Left ventricle myocardium inferior (tissue), 1 donor: ENCODE data around the gene MYRIP. TPM values are rescaled to one million over a fixed set of nuclear protein-coding genes. Genes with fewer than 3 reads are reported as not detected.

ENCODE experiments used
- DNase-seq: peaks from one replicate; pipeline ENCODE4 v3.0.0-alpha.2; 2020
- H3K27ac ChIP-seq: fragments of 200-600 bp; replicated peaks from 2 replicates; pipeline ENCODE4 v1.8.0; 2021
- H3K27me3 ChIP-seq: fragments of 200-600 bp; 2 replicates; pipeline ENCODE4 v1.8.0; 2021; ENCODE audit warnings: low read depth
- H3K36me3 ChIP-seq: fragments of 200-600 bp; 2 replicates; pipeline ENCODE4 v1.8.0; 2021
- H3K4me1 ChIP-seq: fragments of 200-600 bp; 2 replicates; pipeline ENCODE4 v1.8.0; 2021
- H3K4me3 ChIP-seq: fragments of 200-600 bp; 2 replicates; pipeline ENCODE4 v1.8.0; 2021; ENCODE audit warnings: mild to moderate bottlenecking, moderate library complexity
- H3K9me3 ChIP-seq: fragments of 200-600 bp; replicated peaks from 2 replicates; pipeline ENCODE4 v1.8.0; 2021
- CTCF ChIP-seq: fragments of 200-600 bp; IDR thresholded peaks from 2 replicates; pipeline ENCODE4 v1.8.0; 2021; ENCODE audit warnings: antibody characterized with exemption, mild to moderate bottlenecking, borderline replicate concordance
- intact Hi-C: fragments of 100-400 bp; cut with micrococcal nuclease; formaldehyde crosslinking; loops from one replicate; pipeline ENCODE4 v1.11.0; 2022
- total RNA-seq: library from RNA; stranded (reverse); fragmentation: NEBNext Ultra II Directional; extraction: Animal tissue kit (Norgen Biotek cat#: 25700); gene quantifications from one replicate; pipeline ENCODE4 v1.2.1, GENCODE V29; 2021
- donor health status: DM: no; HTN: yes; CAD: no; lungs with severe emphysema.

MYRIP gene
- total RNA-seq, 1 donor from 2014 or later: 1.5 TPM

GRCh38 chr3:40143283-40144090 lies 334.1 kb downstream of the MYRIP start:
- no peak for DNase-seq
- Histone ChIP-seq H3K9me3 (peaks cover 11% of the 10 kb centered on the region), H3K36me3 (no peaks in the 10 kb centered on the region), H3K27me3 (no peaks in the 10 kb centered on the region), H3K4me1 (no peaks in the 10 kb centered on the region), H3K4me3 (no peak overlapping the region), H3K27ac (no peak overlapping the region)
- TF ChIP-seq CTCF: no peak
- intact Hi-C loops: no loop called here

GRCh38 chr3:40148827-40149226 lies 339.4 kb downstream of the MYRIP start:
- intact Hi-C loops: no loop called here
- Histone ChIP-seq H3K4me1 (no peaks in the 10 kb centered on the region), H3K27me3 (no peaks in the 10 kb centered on the region), H3K36me3 (no peaks in the 10 kb centered on the region), H3K27ac (no peak overlapping the region), H3K9me3 (no peaks in the 10 kb centered on the region), H3K4me3 (no peak overlapping the region)
- TF ChIP-seq CTCF: no peak
- no peak for DNase-seq

GRCh38 chr3:40152482-40153133 lies 343.2 kb downstream of the MYRIP start:
- intact Hi-C loops: no loop called here
- Histone ChIP-seq H3K9me3 (no peaks in the 10 kb centered on the region), H3K36me3 (no peaks in the 10 kb centered on the region), H3K4me3 (no peak overlapping the region), H3K27ac (no peak overlapping the region), H3K27me3 (no peaks in the 10 kb centered on the region), H3K4me1 (no peaks in the 10 kb centered on the region)
- DNase-seq: no peak
- TF ChIP-seq CTCF: no peak

- H3K27me3 ChIP-seq: no peaks in the 10 kb centered on the region
- no peak overlapping the region for H3K27ac ChIP-seq
- H3K4me1 ChIP-seq: no peaks in the 10 kb centered on the region
- intact Hi-C loops: no loop called here
- H3K4me3 ChIP-seq: no peak overlapping the region
- no peak for DNase-seq
- no peak for TF ChIP-seq CTCF
- no peaks in the 10 kb centered on the region for H3K9me3 ChIP-seq
- no peaks in the 10 kb centered on the region for H3K36me3 ChIP-seq
Observed at GRCh38 chr3:40160933-40161332, 351.5 kb downstream of the MYRIP start.

- H3K36me3 ChIP-seq: no peaks in the 10 kb centered on the region
- no peak overlapping the region for H3K27ac ChIP-seq
- intact Hi-C loops: no loop called here
- no peaks in the 10 kb centered on the region for H3K27me3 ChIP-seq
- no peaks in the 10 kb centered on the region for H3K4me1 ChIP-seq
- no peak overlapping the region for H3K4me3 ChIP-seq
- TF ChIP-seq CTCF: no peak
- no peaks in the 10 kb centered on the region for H3K9me3 ChIP-seq
- no peak for DNase-seq
Observed at GRCh38 chr3:40162616-40163015, 353.2 kb downstream of the MYRIP start.
